Fibroblast of lung (primary cell): Measurements from ENCODE around the gene C1QC. TPM values are rescaled to one million over a fixed set of nuclear protein-coding genes. Genes with fewer than 3 reads are reported as not detected.

Experiments
- DNase-seq, 2 donors: peaks; one replicate each; pipeline versions ENCODE4 v3.0.0 to v3.0.0-alpha.2; 2010; ENCODE audit warnings: low read depth in 2 of 2
- H2AFZ ChIP-seq: 2 replicates; pipeline ENCODE4 v1.5.1; 2012; ENCODE audit warnings: low read length, control low read depth, inconsistent platforms
- H3K27ac ChIP-seq: 2 replicates; pipeline ENCODE4 v1.5.1; 2011; ENCODE audit warnings: low read length, control low read depth; ENCODE audit not compliant: insufficient read depth
- H3K27me3 ChIP-seq: 2 replicates; pipeline ENCODE4 v1.5.1; 2011; ENCODE audit warnings: mild to moderate bottlenecking, low read length; ENCODE audit not compliant: control insufficient read depth, insufficient read depth
- H3K36me3 ChIP-seq: 2 replicates; pipeline ENCODE4 v1.5.1; 2011; ENCODE audit warnings: low read length; ENCODE audit not compliant: control insufficient read depth, insufficient read depth
- H3K4me1 ChIP-seq: 2 replicates; pipeline ENCODE4 v1.5.1; 2011; ENCODE audit warnings: low read length; ENCODE audit not compliant: control insufficient read depth, insufficient read depth; ENCODE audit errors: extremely low read depth
- H3K4me2 ChIP-seq: 2 replicates; pipeline ENCODE4 v1.5.1; 2011; ENCODE audit warnings: low read length, control low read depth; ENCODE audit not compliant: insufficient read depth; ENCODE audit errors: extremely low read depth
- H3K4me3 ChIP-seq, 4 experiments: fragments of 200-600 bp in 1 of 4; sonication (generic) in 1 of 4; replicated peaks in 1 of 4; 2 replicates each; pipeline ENCODE4 v1.5.1; 2011 to 2016; ENCODE audit warnings: low read length in 4 of 4, low read depth in 3 of 4, mild to moderate bottlenecking in 3 of 4, control low read depth in 2 of 4, inconsistent platforms in 1 of 4, mixed read lengths in 1 of 4; ENCODE audit not compliant: insufficient read depth in 1 of 4; ENCODE audit errors: control extremely low read depth in 1 of 4
- H3K79me2 ChIP-seq: 2 replicates; pipeline ENCODE4 v1.5.1; 2012; ENCODE audit warnings: mild to moderate bottlenecking, low read length, inconsistent platforms; ENCODE audit not compliant: control insufficient read depth, insufficient read depth
- H3K9ac ChIP-seq: 2 replicates; pipeline ENCODE4 v1.5.1; 2011; ENCODE audit warnings: mild to moderate bottlenecking, low read length, control low read depth; ENCODE audit not compliant: insufficient read depth
- H3K9me3 ChIP-seq: 2 replicates; pipeline ENCODE4 v1.5.1; 2012; ENCODE audit warnings: low read depth, low read length; ENCODE audit not compliant: control insufficient read depth, insufficient read depth
- H4K20me1 ChIP-seq: 2 replicates; pipeline ENCODE4 v1.5.1; 2011; ENCODE audit warnings: low read length; ENCODE audit not compliant: control insufficient read depth, insufficient read depth; ENCODE audit errors: extremely low read depth
- CTCF ChIP-seq, 2 donors: IDR thresholded peaks in 1 of 2; conservative IDR thresholded peaks in 1 of 2; 1 replicate in 1 of 2; 2 replicates in 1 of 2; pipeline ENCODE4 v1.5.1; 2011 to 2012; ENCODE audit warnings: low read length in 2 of 2, control low read depth in 1 of 2, inconsistent platforms in 1 of 2, low read depth in 1 of 2, mild to moderate bottlenecking in 1 of 2
- EZH2 ChIP-seq: IDR thresholded peaks from 2 replicates; pipeline ENCODE4 v1.5.1; 2012; ENCODE audit warnings: low read length, control low read depth, mild to moderate bottlenecking; ENCODE audit errors: missing control alignments
- polyA plus RNA-seq, 2 donors: library from polyadenylated mRNA; depleted of rRNA in 1 of 2; stranded (reverse) in 1 of 2; unstranded in 1 of 2; fragments of >200 nt; gene quantifications; 2 replicates each; pipeline ENCODE4 v1.2.1, GENCODE V29; 2011 to 2012; ENCODE audit warnings: missing spikeins in 1 of 2
- total RNA-seq: library from RNA; depleted of rRNA; stranded (reverse); fragments of >200 nt; gene quantifications from 2 replicates; pipeline ENCODE4 v1.2.1, GENCODE V29; 2014

C1QC gene
- total and polyA plus RNA-seq, 2 donors (not counting 1 experiment from before 2014, with no cell fraction given), result not detected

- H2AFZ ChIP-seq, result no peak overlapping the region
- no peaks in the 10 kb centered on the region for H3K4me1 ChIP-seq
- no peaks in the 10 kb centered on the region for H4K20me1 ChIP-seq
- no peaks in the 10 kb centered on the region for H3K36me3 ChIP-seq
- H3K9me3 ChIP-seq, result no peaks in the 10 kb centered on the region
- no peak overlapping the region for H3K9ac ChIP-seq
- peaks cover 31% of the 10 kb centered on the region for H3K27me3 ChIP-seq
- TF ChIP-seq CTCF (conservative IDR thresholded peaks at IDR 0.05 in 1 of 2, IDR thresholded peaks at IDR 0.05 in 1 of 2; ENCODE audit: low read depth in 1 of 2, low read length in 2 of 2) (no peak), EZH2 (no peak)
- no peak for DNase-seq
- no peak overlapping the region for H3K4me3 ChIP-seq
- H3K79me2 ChIP-seq, result no peaks in the 10 kb centered on the region
- H3K27ac ChIP-seq, result no peak overlapping the region
- H3K4me2 ChIP-seq, result no peak overlapping the region
Measured at GRCh38 chr1:22619252-22619651, 24.2 kb upstream of the C1QC start.

GRCh38 chr1:22619798-22620197 is 23.6 kb upstream of the C1QC start:
- H3K9me3 ChIP-seq, result no peaks in the 10 kb centered on the region
- peaks cover 31% of the 10 kb centered on the region for H3K27me3 ChIP-seq
- no peaks in the 10 kb centered on the region for H3K4me1 ChIP-seq
- no peaks in the 10 kb centered on the region for H3K79me2 ChIP-seq
- H2AFZ ChIP-seq, result no peak overlapping the region
- H4K20me1 ChIP-seq, result no peaks in the 10 kb centered on the region
- H3K27ac ChIP-seq, result no peak overlapping the region
- no peaks in the 10 kb centered on the region for H3K36me3 ChIP-seq
- no peak for TF ChIP-seq CTCF (conservative IDR thresholded peaks at IDR 0.05 in 1 of 2, IDR thresholded peaks at IDR 0.05 in 1 of 2; ENCODE audit: low read depth in 1 of 2, low read length in 2 of 2)
- no peak for TF ChIP-seq EZH2
- H3K4me3 ChIP-seq, result no peak overlapping the region
- no peak overlapping the region for H3K4me2 ChIP-seq
- no peak for DNase-seq
- H3K9ac ChIP-seq, result no peak overlapping the region

DNA sequence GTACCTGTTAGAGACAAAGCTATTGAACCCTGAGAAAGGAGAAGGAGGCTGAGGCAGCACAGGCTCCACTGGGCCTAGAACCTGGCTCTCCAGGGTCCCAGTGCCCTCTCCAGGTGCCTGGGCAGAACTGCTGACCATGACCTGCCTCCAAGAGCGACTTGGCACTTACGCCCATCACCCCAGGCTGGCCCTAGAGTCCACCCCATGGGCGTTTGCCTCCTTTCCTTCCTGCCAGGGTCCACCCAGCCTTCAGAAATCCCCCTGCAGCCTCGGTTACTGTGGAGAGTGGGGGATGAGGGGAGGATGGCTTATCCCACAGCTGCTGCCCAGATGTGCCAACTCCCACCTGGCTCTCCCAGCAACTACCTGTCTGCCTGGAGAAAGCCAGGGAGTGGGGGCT is 21.7 kb upstream of the C1QC start:
- Histone ChIP-seq H3K4me1 (no peaks in the 10 kb centered on the region), H3K27me3 (peaks cover 30% of the 10 kb centered on the region), H3K9me3 (no peaks in the 10 kb centered on the region), H3K27ac (no peak overlapping the region), H4K20me1 (no peaks in the 10 kb centered on the region), H3K9ac (no peak overlapping the region), H3K4me3 (no peak overlapping the region), H3K36me3 (no peaks in the 10 kb centered on the region), H2AFZ (no peak overlapping the region), H3K79me2 (no peaks in the 10 kb centered on the region), H3K4me2 (no peak overlapping the region)
- no peak for DNase-seq
- TF ChIP-seq CTCF (conservative IDR thresholded peaks at IDR 0.05 in 1 of 2, IDR thresholded peaks at IDR 0.05 in 1 of 2; ENCODE audit: low read depth in 1 of 2, low read length in 2 of 2), result no peak
- no peak for TF ChIP-seq EZH2
